Skin of body (tissue), 2 donors: ENCODE results near the gene TFAP2A. TPM values are rescaled to one million over a fixed set of nuclear protein-coding genes. Genes with fewer than 3 reads are reported as not detected.

Experiments
- DNase-seq: peaks from one replicate; lab custom pipeline; 2025; lab: John Stamatoyannopoulos, UW
- total RNA-seq: library from RNA; depleted of rRNA; stranded (reverse); fragments of >200 nt; gene quantifications from one replicate; pipeline ENCODE4 v1.2.3, GENCODE V29; 2014

The TFAP2A gene
- total RNA-seq, 1 donor from 2014 or later = 25.0 TPM

DNA sequence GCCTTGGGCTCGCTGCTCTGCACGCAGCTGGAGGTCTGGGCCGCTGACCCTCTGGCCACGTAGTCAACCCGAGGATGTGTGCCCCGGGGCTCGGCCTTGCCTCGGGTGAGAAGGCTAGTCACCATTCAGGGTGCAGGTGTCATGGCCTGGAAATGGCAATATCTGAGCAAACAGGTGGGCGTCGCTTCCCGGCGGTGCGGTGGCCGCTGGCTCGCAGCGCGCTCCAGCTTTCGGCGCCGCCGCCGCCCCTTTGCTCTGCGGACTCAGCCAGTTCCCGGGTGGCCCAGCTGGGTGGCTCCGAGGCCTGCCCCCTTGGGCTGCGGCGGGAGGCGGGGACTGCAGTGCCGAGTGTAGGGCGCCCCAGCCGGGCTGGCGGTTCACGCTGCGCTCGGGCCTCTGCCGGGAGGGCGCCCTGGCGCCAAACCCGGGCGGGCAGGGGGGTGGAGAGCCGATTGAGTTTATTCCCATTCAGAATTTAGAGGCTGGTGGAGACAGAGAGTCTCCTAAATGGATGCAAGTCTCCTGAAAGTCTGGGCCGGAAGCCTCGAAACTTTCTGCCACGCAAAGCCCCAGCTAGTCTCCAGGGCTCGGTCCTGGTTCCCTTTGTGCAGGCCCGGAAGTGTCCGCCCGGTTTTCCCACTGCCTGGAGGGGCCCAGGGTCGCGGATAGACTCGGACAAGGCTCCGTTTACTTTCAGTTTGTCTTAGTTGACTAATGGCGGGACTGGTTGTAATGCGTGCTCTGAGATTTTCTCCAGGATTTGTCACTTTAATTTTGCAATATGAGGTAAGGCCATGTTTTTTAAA, 11.3 kb upstream of the TFAP2A start:
- no peak for DNase-seq

DNA sequence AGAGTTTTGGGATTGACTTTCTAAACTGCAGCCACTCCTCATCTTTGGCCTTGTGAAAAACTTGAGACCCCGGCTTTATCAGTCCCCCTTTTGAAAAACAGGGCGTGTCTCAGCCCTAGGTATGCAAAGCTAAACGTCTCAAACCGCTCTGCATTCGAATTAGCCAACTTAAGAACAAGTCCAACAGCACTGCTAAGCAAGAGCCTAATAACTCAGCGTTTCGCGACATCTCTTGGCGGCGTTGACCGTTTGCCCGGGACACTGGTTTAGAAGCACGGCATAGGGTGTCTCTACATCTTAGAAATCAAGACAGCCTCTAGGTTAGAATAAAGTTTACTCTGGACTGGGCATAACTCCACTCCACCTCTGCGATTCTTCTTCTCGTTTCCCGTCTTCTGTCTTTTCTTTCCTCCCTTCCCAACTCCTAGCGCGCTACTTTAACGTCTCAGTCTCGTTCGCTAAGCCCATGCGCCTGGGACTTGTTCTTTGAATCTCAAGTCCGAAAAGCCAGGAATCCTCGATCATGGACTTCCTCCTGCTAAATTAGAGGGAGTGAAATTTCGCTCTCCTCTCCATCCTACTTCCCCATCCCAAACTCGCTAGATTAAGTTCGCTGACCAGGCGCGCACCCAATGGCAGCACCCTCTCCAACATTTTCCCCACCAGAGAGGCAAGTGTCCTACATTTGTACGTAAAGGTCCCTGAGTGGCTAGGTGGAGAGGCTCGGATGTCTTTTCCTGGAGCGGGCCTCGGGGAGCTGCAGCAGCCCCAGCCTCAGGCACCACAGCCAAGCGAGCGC, 10.5 kb upstream of the TFAP2A start:
- no peak for DNase-seq

- DNase-seq = no peak
Measured at GRCh38 chr6:10424040-10424439, 9.2 kb upstream of the TFAP2A start.

DNA sequence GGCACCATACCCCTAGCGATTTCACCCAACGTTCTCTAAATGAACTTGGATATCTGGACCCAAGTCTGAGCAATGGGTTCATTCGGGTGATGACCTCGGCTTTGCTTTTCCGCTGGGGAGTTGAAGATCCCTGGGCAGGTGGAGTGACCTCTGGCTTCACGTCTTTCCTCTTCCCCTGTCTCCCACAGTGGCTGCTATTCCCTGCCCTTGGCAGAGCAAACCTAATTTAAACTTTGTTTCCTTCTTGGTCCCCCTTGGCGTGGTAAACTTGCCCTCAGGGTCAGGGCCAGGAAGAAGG, 7.8 kb upstream of the TFAP2A start:
- DNase-seq = no peak

- no peak for DNase-seq
Measured at GRCh38 chr6:10421921-10422736, 7.3 kb upstream of the TFAP2A start.

DNA sequence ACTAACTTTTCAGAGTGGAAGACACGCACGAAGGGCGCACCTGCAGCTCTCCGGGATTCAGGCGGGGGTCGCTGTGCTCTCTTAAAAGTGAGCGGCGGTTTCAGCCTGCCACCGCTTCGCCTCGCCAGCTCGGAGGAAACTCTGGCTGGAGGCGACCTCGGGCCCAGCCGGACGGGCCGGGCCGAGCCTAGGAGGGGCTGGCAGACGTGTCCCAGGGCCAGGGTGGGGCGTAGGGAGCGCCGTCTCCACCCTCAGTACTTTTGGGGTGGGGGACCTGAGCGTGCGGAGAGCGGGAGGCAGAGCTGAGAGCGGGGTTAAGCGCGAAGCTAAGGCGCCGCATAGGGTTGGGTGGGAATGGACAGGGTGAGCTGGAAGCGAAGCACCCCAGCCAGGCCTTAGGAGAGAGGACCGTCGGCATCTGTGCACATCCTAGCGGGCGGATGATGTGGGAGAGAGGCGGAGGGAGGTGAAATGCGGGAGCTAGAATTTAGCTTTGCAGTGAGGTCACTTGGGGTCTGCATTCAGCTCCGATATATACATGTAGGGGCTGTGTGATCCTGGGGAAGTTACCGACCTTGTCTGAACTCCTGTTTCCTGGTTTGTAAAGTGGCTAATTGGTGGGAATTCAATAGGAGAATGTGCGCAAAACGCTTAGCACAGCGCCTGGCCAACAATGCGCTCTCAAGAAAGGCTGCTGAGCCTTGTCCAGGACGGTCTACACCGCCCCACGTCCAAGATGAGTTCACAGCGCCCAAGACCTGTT, 6.5 kb upstream of the TFAP2A start:
- no peak for DNase-seq

GRCh38 chr6:10420546-10421157, 5.8 kb upstream of the TFAP2A start:
- DNase-seq = no peak

DNA sequence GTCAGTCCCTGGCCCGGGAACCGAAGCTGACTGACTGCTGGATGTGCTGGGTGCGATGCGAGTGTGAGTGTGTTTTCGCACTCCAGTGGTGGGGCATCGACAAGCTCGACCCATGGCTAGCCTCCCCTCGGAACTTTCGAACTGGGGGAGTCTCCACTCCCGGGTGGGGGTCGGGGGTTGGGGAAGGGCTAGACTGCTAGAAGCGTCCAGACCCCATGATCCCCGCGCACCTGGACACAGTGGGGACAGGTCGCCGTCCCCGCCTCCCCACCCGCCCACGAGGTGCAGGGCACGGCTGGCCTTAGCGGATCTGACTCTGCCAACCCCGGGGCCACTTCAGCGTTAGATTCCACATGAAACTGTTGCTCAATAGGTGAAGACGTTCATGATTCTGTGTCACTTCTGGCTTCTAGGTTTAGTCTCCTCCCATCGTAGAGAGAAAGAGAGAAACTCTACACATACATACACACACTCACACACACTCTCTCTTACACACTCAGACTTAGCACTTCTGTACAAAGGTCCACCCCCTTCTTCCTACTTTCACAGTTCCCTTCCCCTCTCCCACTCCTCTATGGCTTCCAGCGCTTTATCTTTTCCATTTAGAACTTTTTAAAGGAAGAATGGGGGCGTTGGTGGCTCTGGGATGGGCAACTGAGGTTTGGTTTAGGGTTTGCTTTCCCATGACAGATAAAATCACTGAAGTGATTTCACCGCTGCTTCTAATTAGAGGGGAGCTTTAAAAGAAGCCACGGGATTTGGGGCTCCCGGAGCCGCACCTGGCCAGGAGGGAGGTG, 5.1 kb upstream of the TFAP2A start:
- DNase-seq = no peak

DNA sequence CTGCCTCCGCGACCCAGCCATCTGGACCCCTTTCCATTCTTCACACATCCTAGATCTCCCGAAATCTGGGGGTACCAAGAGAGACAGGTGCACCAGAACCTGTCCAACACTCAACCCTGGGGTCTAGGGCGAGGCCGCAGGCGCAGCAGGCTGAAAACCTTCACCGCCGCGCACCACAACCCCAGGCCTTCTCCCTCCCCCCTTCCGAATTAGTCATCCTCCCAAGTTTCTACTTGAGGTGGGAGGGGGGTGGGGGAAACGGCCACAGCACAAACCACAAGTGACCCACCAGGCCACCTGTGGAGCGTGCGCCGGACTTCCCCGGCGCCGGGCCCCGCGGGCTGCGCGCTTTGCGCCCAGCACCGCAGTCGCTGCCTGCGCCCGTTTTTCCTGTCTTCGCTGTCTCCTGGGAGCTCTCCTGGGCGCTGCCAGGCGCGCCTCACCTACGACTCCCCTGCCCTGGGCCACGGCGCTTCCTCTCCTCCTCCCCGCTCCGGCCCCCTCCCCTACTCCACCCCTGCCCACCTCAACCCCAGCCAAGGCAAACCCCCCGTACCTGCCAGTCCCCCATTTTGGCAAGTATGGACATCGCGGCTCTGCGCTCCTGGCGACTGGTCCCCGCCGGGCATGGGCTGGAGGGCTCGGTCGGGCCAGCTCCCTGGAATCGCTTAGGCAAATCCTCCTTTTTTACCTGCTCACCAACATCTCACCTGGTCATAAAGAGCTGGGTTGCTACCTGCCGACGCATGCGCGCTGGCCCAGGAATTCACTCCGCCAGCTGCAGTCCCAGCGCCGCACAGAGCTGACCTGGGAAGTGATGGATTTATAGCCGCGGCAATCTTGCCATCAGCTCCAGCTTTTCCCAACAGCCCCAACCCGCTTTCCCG, 4.2 kb upstream of the TFAP2A start:
- no peak for DNase-seq

GRCh38 chr6:10418361-10418861, 3.5 kb upstream of the TFAP2A start:
- no peak for DNase-seq

DNA sequence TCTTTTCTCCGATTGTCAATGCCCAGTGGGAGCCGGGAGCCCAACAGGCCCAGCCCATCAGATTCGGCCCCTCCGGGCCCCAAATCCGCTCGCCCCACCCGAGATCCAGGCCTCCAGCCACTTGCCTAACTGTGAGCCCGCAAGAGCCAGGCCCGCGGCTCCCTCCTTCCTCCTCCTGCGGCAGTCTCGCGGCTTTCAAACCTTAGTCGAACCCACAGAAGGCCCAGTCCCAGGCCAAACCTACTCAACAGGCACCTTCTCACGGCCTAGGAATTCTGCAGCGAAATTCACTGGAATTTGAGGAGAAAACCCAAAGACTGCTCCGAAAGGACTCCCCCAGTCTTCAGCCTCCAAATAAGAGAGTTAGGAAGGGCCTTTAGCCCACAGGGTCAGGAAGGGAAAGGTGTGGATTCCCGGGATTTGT, 2.8 kb upstream of the TFAP2A start:
- no peak for DNase-seq

DNA sequence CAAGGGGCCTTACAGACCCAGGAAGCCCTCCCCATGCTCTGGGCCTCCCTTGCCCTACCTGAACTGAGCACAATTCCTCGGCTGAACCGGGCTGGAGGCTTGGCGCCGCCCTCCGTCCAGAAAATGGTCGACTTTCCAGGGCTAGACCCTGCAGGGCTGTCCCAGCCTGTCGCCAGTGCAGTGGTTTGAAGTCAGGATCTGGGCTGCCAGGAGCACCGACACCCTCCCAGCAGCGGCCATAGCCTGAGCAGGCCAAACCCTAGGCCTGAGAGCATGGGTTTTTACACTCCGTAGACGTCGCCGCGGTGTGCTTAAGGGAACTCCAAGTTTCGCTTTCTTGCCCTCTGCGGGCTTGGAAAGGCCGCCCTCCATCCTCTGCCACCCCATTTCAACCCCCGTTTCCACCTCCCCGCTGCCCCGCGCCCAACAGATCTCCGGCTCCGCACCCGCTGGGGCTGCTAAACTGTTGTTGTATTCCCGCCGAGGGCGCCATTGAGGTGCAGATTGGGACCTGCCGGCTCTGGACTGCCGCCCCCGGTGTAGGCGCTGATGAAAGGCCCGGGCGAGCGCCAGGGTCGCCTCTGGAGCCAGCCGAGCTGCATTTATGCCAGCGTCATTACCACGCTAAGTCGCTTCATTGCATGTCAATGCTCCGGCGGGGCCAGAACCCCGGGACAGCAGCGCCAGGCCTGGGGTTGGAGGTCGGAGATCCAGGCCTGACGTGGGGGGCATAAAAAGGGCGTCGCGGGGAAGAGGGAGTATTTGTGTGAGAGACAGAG, 2.2 kb upstream of the TFAP2A start:
- no peak for DNase-seq

- no peak for DNase-seq
Measured at GRCh38 chr6:10416516-10416862, 1.6 kb upstream of the TFAP2A start.

- no peak for DNase-seq
Measured at GRCh38 chr6:10415617-10416480, 975 bp upstream of the TFAP2A start.

DNA sequence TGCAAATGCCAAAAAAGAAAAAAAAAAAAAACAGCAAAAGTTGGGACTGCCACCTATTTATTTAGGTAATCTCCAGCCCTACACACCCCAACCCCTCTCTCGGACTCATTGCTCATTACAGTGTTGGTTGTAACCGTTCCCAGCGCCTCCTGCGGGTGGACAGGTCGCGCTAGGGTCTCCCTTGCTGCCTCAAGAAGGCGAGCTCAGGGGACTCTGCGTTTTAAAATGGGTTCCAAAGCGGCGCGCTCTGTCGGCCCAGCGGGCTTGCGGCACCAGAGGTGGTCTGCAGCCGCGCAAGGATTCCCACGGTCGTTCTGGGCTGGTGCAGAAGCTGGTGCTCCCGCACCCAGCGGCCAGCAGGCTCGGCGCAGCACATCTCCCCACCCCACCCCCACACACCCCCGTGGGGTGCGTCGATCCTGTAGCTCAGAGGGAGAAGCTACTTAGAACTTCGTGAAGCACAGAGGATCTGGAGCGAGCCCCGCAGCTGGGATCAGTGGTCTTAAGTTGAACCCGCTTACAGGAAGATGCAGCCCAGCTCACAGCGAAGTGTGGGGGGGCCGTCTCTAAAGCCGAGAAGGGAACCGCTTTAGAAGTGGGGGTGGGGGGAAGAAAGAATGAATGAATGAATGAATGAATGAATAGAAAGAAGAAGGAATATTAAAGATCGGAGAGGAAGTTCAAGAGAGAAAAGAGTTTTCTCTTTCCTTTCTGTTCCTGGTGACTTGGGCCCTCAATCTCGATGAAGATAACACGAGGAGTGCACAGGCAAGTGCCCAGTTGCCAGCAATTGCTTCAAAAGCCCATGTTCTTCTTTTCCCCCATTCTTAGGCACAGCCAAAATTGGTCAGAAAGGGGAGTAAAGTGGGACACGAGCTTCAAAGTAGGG, 780 bp downstream of the TFAP2A start:
- DNase-seq = peak; percentile 18

DNA sequence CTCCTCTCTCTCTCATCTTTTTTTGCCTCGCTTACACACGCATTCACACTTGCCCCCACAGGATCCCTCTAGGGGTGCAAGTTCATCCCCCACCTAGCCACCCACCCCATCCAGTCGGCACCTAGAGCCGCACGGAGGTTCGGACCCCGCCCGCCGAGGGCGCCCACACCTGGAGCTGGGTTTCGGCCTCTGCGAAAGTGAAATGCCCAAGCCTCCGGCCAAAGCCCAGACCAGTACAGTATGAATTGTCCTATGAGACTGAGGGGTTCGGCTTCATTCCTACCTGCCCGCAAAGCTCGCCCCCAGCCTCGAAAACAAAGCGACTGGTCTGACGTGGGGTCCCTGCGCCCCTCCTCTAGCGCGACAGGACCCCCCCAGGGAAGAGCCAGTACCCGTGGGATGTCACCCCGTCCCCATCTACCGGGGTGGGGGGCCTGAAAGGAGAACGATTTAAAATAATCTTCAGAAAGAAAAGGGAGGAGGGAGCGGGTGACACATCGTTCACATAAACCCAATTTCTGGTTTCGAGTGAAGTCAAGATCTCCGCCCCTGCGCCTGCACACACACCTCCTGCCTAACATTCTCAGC, 1.5 kb downstream of the TFAP2A start:
- no peak for DNase-seq
